Measurements from ENCODE around the gene MMD.
"Not testable (repeated sequence)": the region's sequence is repeated elsewhere in the genome, so short reads cannot be mapped to it uniquely, and the experiment has no call there.

MMD gene

GRCh38 chr17:55395803-55396505, 25.7 kb downstream of the MMD start:
- Histone ChIP-seq H3K27me3 (ENCODE audit: control insufficient read depth, insufficient read depth, low read length, poor library complexity, severe bottlenecking) (no peaks in the 10 kb centered on the region), H3K4me1 (ENCODE audit: control insufficient read depth, insufficient read depth, low read length) (no peaks in the 10 kb centered on the region), H3K36me3 (ENCODE audit: control insufficient read depth, insufficient read depth, low read length) (peaks cover 24% of the 10 kb centered on the region), H3K4me3 (ENCODE audit: insufficient read depth, low read depth, low read length) (no peak overlapping the region), H3K27ac (ENCODE audit: insufficient read depth, low read depth, low read length, poor library complexity, severe bottlenecking) (no peak overlapping the region), H3K9me3 (ENCODE audit: control insufficient read depth, low read length) (no peaks in the 10 kb centered on the region)
- 94 to 99% methylated on average over 3 to 5 of the region's 5 CpGs for WGBS, 2 experiments

GRCh38 chr17:55394357-55395021, 27.1 kb downstream of the MMD start:
- H3K27me3 ChIP-seq (ENCODE audit: control insufficient read depth, insufficient read depth, low read length, poor library complexity, severe bottlenecking), result no peaks in the 10 kb centered on the region
- no peaks in the 10 kb centered on the region for H3K4me1 ChIP-seq (ENCODE audit: control insufficient read depth, insufficient read depth, low read length)
- peaks cover 19% of the 10 kb centered on the region for H3K36me3 ChIP-seq (ENCODE audit: control insufficient read depth, insufficient read depth, low read length)
- H3K9me3 ChIP-seq (ENCODE audit: control insufficient read depth, low read length), result no peaks in the 10 kb centered on the region
- no peak overlapping the region for H3K4me3 ChIP-seq (ENCODE audit: insufficient read depth, low read depth, low read length)
- WGBS, 2 experiments, result 94% methylated on average over 6 of the region's 6 CpGs
- H3K27ac ChIP-seq (ENCODE audit: insufficient read depth, low read depth, low read length, poor library complexity, severe bottlenecking), result no peak overlapping the region

- H3K36me3 ChIP-seq (ENCODE audit: control insufficient read depth, insufficient read depth, low read length), result peaks cover 10% of the 10 kb centered on the region
- H3K27ac ChIP-seq (ENCODE audit: insufficient read depth, low read depth, low read length, poor library complexity, severe bottlenecking), result no peak overlapping the region
- H3K27me3 ChIP-seq (ENCODE audit: control insufficient read depth, insufficient read depth, low read length, poor library complexity, severe bottlenecking), result no peaks in the 10 kb centered on the region
- peaks cover 9% of the 10 kb centered on the region for H3K4me1 ChIP-seq (ENCODE audit: control insufficient read depth, insufficient read depth, low read length)
- H3K4me3 ChIP-seq (ENCODE audit: insufficient read depth, low read depth, low read length), result no peak overlapping the region
- no peaks in the 10 kb centered on the region for H3K9me3 ChIP-seq (ENCODE audit: control insufficient read depth, low read length)
- WGBS, 2 experiments, result 92 to 96% methylated on average over 3 of the region's 3 CpGs
Measured at GRCh38 chr17:55391764-55392467, 29.7 kb downstream of the MMD start.

GRCh38 chr17:55391244-55391757, 30.3 kb downstream of the MMD start:
- H3K36me3 ChIP-seq (ENCODE audit: control insufficient read depth, insufficient read depth, low read length), result peaks cover 6% of the 10 kb centered on the region
- WGBS, 2 experiments, result 96% methylated on average over 4 of the region's 4 CpGs
- no peaks in the 10 kb centered on the region for H3K27me3 ChIP-seq (ENCODE audit: control insufficient read depth, insufficient read depth, low read length, poor library complexity, severe bottlenecking)
- peaks cover 9% of the 10 kb centered on the region for H3K4me1 ChIP-seq (ENCODE audit: control insufficient read depth, insufficient read depth, low read length)
- no peaks in the 10 kb centered on the region for H3K9me3 ChIP-seq (ENCODE audit: control insufficient read depth, low read length)
- no peak overlapping the region for H3K4me3 ChIP-seq (ENCODE audit: insufficient read depth, low read depth, low read length)
- no peak overlapping the region for H3K27ac ChIP-seq (ENCODE audit: insufficient read depth, low read depth, low read length, poor library complexity, severe bottlenecking)

- H3K27ac ChIP-seq (ENCODE audit: insufficient read depth, low read depth, low read length, poor library complexity, severe bottlenecking), result no peak overlapping the region
- H3K4me1 ChIP-seq (ENCODE audit: control insufficient read depth, insufficient read depth, low read length), result peaks cover 9% of the 10 kb centered on the region
- no peaks in the 10 kb centered on the region for H3K27me3 ChIP-seq (ENCODE audit: control insufficient read depth, insufficient read depth, low read length, poor library complexity, severe bottlenecking)
- H3K36me3 ChIP-seq (ENCODE audit: control insufficient read depth, insufficient read depth, low read length), result peaks cover 6% of the 10 kb centered on the region
- H3K9me3 ChIP-seq (ENCODE audit: control insufficient read depth, low read length), result no peaks in the 10 kb centered on the region
- no peak overlapping the region for H3K4me3 ChIP-seq (ENCODE audit: insufficient read depth, low read depth, low read length)
- 87 to 96% methylated on average over 2 of the region's 3 CpGs for WGBS, 2 experiments
Measured at GRCh38 chr17:55390364-55390977, 31.2 kb downstream of the MMD start.

GRCh38 chr17:55389715-55390114, 31.9 kb downstream of the MMD start:
- not testable (repeated sequence) for H3K36me3 ChIP-seq (ENCODE audit: control insufficient read depth, insufficient read depth, low read length); H3K27ac ChIP-seq (ENCODE audit: insufficient read depth, low read depth, low read length, poor library complexity, severe bottlenecking); H3K27me3 ChIP-seq (ENCODE audit: control insufficient read depth, insufficient read depth, low read length, poor library complexity, severe bottlenecking); H3K9me3 ChIP-seq (ENCODE audit: control insufficient read depth, low read length); H3K4me1 ChIP-seq (ENCODE audit: control insufficient read depth, insufficient read depth, low read length); H3K4me3 ChIP-seq (ENCODE audit: insufficient read depth, low read depth, low read length)
- WGBS, 2 experiments, result 100% methylated on average over 1 of the region's 1 CpG; no CpG with 5 or more reads in 1 of the 2 experiments

GRCh38 chr17:55388842-55389241, 32.8 kb downstream of the MMD start:
- no peak overlapping the region for H3K27ac ChIP-seq (ENCODE audit: insufficient read depth, low read depth, low read length, poor library complexity, severe bottlenecking)
- no peak overlapping the region for H3K4me3 ChIP-seq (ENCODE audit: insufficient read depth, low read depth, low read length)
- H3K9me3 ChIP-seq (ENCODE audit: control insufficient read depth, low read length), result no peaks in the 10 kb centered on the region
- peaks cover 6% of the 10 kb centered on the region for H3K36me3 ChIP-seq (ENCODE audit: control insufficient read depth, insufficient read depth, low read length)
- H3K27me3 ChIP-seq (ENCODE audit: control insufficient read depth, insufficient read depth, low read length, poor library complexity, severe bottlenecking), result no peaks in the 10 kb centered on the region
- H3K4me1 ChIP-seq (ENCODE audit: control insufficient read depth, insufficient read depth, low read length), result peaks cover 9% of the 10 kb centered on the region
- WGBS, 2 experiments, result 82 to 84% methylated on average over 3 of the region's 3 CpGs

- H3K9me3 ChIP-seq (ENCODE audit: control insufficient read depth, low read length), result no peaks in the 10 kb centered on the region
- H3K4me3 ChIP-seq (ENCODE audit: insufficient read depth, low read depth, low read length), result no peak overlapping the region
- 93 to 95% methylated on average over 3 of the region's 3 CpGs for WGBS, 2 experiments
- H3K27ac ChIP-seq (ENCODE audit: insufficient read depth, low read depth, low read length, poor library complexity, severe bottlenecking), result no peak overlapping the region
- H3K4me1 ChIP-seq (ENCODE audit: control insufficient read depth, insufficient read depth, low read length), result peaks cover 9% of the 10 kb centered on the region
- H3K27me3 ChIP-seq (ENCODE audit: control insufficient read depth, insufficient read depth, low read length, poor library complexity, severe bottlenecking), result no peaks in the 10 kb centered on the region
- no peaks in the 10 kb centered on the region for H3K36me3 ChIP-seq (ENCODE audit: control insufficient read depth, insufficient read depth, low read length)
Measured at GRCh38 chr17:55386796-55387332, 34.8 kb downstream of the MMD start.

GRCh38 chr17:55384643-55385232, 36.9 kb downstream of the MMD start:
- Histone ChIP-seq H3K9me3 (ENCODE audit: control insufficient read depth, low read length) (no peaks in the 10 kb centered on the region), H3K27me3 (ENCODE audit: control insufficient read depth, insufficient read depth, low read length, poor library complexity, severe bottlenecking) (no peaks in the 10 kb centered on the region), H3K27ac (ENCODE audit: insufficient read depth, low read depth, low read length, poor library complexity, severe bottlenecking) (no peak overlapping the region), H3K36me3 (ENCODE audit: control insufficient read depth, insufficient read depth, low read length) (no peaks in the 10 kb centered on the region), H3K4me1 (ENCODE audit: control insufficient read depth, insufficient read depth, low read length) (peaks cover 9% of the 10 kb centered on the region), H3K4me3 (ENCODE audit: insufficient read depth, low read depth, low read length) (no peak overlapping the region)
- WGBS, 2 experiments, result 89 to 93% methylated on average over 10 of the region's 10 CpGs
